Posterior vena cava (tissue), 2 donors: ENCODE results near the gene ERGIC2. TPM values are rescaled to one million over a fixed set of nuclear protein-coding genes. Genes with fewer than 3 reads are reported as not detected.
"Not testable (repeated sequence)": the region's sequence is repeated elsewhere in the genome, so short reads cannot be mapped to it uniquely, and the experiment has no call there.

ENCODE experiments used
- DNase-seq: peaks from one replicate; pipeline ENCODE4 v3.0.0-alpha.2; 2020; ENCODE audit warnings: low spot score
- intact Hi-C, 2 donors: fragments of 100-400 bp; cut with DNase I; formaldehyde crosslinking; loops; one replicate each; pipeline versions ENCODE4 v1.14.1 to v1.14.2; 2022 to 2023
- total RNA-seq, 2 donors: library from RNA; stranded (reverse); fragmentation: NEBNext Ultra II Directional; extraction: Animal tissue kit (Norgen Biotek cat#: 25700); gene quantifications; one replicate each; pipeline ENCODE4 v1.2.1, GENCODE V29; 2021
- donor health status: DM: yes; HTN: yes; CAD: no.
- donor health status: DM: yes; HTN: yes; CAD: no.

Gene ERGIC2
- total RNA-seq, 2 donors from 2014 or later = 79.5 to 93.4 TPM

- intact Hi-C loops = not testable (repeated sequence)
- DNase-seq = peak; percentile 74
Measured at GRCh38 chr12:29386084-29386680, 5.2 kb upstream of the ERGIC2 start.

DNA sequence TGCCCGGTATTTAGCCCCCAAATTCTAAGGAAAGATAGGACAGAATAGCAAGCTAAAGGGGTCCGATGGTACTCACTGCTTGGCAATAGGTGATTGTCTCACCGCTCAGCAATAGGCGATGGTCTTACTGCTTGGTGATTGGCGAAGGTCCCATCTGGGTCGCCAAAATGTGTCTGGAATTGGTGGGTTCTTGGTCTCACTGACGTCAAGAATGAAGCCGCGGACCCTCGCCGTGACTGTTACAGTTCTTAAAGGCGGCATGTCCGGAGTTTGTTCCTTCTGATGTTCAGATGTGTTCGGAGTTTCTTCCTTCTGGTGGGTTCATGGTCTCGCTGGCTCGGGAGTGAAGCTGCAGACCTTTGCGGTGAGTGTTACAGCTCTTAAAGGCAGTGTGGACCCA, 4.2 kb upstream of the ERGIC2 start:
- intact Hi-C loops = not testable (repeated sequence)
- DNase-seq = peak; percentile 45

- intact Hi-C loops = no loop called here
Measured at GRCh38 chr12:29382251-29382650, 1.3 kb upstream of the ERGIC2 start.

DNA sequence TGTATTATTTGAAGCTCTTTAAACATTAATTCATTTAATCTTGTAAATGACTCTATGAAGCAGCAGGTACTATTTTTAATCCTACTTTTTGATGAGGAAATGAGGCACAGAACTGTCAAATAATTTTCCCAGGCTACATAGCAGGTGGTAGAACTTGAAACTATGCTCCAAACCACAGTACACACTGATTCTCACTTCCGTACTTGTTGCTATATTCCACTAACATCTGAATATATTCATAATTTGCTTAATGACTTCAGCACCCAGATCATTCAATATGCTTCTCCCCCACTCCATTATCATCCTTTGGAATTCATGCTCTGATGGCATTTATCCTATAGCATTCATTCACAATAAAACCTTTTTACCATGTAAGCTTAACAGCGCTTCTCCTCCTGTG, 4.9 kb downstream of the ERGIC2 start:
- intact Hi-C loops = no loop called here
- DNase-seq = no peak

More at GRCh38 chr12:29382251-29382650, 1.3 kb upstream of the ERGIC2 start:
- DNase-seq = no peak

- intact Hi-C loops = no loop called here
- no peak for DNase-seq
Measured at GRCh38 chr12:29374913-29375312, 6.1 kb downstream of the ERGIC2 start.

DNA sequence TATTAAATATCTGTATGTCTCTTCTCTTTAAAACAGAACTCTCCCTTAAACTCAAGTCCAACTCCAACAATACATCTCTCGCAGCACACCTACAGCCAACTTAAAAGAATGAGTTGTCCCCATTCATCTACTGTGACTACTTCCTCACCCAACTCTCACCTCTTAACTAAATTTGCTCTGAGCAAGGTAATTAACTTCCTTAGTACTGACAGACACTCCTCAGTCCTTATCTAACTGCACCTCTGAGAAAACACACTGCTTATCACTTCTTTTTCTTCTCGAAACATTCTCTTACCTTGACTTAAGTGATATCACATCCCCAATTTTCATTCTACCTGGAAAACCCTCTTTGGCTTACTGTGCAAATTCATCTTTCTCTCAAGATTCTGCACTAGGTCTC, 7.0 kb downstream of the ERGIC2 start:
- DNase-seq = no peak
- intact Hi-C loops = no loop called here

DNA sequence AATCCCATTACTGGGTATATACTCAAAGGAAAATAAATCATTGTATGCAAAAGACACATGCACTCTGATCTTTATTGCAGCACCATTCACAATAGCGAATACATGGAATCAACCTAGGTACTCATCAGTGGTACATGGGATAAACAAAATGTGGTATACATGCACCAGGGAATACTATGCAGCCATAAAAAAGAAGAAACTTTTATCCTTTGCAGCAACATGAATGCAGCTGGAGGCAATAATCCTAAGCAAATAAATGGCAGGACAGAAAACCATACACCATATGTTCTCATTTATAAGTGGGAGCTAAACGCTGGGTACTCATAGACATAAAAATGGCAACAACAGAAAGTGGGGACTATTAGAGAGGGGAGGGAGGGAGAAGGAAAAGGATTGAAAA, 15.9 kb downstream of the ERGIC2 start:
- intact Hi-C loops = no loop called here
- DNase-seq = no peak

DNA sequence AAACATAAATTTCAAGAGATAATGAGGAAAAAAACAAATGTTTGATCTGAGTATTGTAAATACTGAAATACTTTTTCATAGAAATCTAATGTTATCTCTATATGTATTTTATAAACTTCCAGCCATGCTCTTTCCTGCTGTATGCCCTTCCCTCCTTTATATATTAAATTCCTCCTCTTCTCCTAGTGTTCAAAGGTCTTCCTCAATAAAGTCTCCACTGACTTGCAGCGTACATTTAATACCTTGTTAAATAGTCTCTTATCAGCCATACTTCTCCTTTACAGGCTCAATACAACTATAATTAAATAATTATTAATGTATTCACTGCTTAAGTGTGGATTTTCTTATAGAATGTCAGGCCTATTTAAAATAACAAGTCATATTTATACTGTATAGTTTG, 26.0 kb downstream of the ERGIC2 start:
- intact Hi-C loops = no loop called here

GRCh38 chr12:29350080-29350479, 30.9 kb downstream of the ERGIC2 start:
- no peak for DNase-seq
- intact Hi-C loops = no loop called here

More for the DNA sequence above, 26.0 kb downstream of the ERGIC2 start:
- no peak for DNase-seq

GRCh38 chr12:29346769-29347421, 34.1 kb downstream of the ERGIC2 start:
- intact Hi-C loops = no loop called here
- DNase-seq = no peak

- intact Hi-C loops = no loop called here
- DNase-seq = no peak
Measured at GRCh38 chr12:29343022-29343799, 37.8 kb downstream of the ERGIC2 start.

DNA sequence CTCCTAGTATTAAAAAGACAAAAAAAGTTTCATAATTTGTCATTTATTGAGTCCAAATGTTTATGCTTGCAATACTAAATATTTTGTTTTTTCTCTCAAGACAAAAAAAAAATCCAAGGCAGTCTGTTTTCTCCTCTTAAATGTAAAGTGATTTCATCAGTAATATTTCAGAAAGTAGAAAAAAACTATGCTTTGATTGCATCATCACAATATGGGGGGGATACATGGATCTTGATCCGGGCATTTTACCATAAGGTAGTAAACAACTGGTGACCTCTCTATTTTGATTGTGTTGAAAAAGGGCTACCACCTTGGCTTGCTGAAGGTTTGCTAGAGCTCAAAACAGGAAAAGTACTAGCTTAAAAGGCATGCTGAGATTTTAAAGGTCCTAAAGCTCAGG, 43.6 kb downstream of the ERGIC2 start:
- no peak for DNase-seq
- intact Hi-C loops = no loop called here

DNA sequence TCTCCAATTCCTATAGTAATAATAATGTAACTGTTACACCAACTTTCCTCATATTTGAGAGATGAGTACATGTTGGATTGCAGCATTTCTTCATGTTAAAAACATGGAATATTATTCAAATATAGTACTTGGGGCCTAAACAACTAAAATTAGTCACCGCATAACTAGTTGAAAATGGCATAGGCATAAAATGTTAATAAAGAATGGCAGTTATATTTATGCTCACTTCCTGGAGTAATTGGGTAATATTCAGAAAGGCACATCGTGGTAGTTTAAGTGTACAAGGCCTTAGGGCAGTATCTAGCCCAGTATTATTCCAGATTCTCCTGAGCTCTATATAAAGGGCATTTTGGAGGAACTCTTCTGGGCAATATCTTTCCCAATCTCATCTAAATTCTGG, 46.0 kb downstream of the ERGIC2 start:
- DNase-seq = no peak
- intact Hi-C loops = no loop called here

DNA sequence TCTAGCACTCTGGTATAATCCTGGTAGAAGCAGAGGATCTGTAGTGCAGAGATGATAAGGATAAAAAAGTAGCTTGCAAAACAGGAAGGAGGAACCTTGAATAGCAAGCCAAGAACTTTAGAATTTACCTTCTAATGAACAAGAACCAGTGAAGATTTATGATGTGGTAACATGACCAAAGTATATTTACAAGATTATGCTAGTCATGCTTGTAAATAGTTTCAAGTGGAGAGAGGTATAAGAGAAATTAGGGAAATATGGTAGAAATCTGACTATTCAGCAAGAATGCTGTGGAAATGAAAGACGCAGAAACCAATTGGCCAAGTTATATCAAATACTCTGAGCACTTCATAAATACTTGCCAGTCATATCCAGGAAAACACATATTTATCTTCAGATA, 47.8 kb downstream of the ERGIC2 start:
- no peak for DNase-seq
- intact Hi-C loops = no loop called here

GRCh38 chr12:29329411-29329810, 51.6 kb downstream of the ERGIC2 start:
- DNase-seq = no peak
- intact Hi-C loops = no loop called here

DNA sequence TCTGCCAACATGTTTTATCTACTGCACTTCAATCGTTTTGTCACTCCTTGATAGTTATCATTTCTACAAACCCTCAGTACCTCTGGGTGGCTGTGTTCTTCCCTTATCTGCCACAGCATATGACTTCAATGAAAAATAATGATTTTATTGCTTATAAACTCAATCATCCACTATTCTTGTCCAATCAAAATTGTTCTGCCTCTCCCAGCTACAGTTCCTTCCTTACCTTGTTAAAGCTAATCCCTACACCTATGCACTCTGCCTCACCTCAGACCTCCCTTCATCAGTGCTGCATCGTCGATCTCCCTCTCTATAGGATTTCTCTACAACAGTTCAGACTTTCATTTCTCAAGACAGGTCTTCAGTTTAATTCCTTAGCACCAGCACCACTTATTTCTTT, 58.8 kb downstream of the ERGIC2 start:
- intact Hi-C loops = no loop called here
- DNase-seq = no peak

- intact Hi-C loops = no loop called here
- DNase-seq = no peak
Measured at GRCh38 chr12:29320295-29321085, 60.5 kb downstream of the ERGIC2 start.

DNA sequence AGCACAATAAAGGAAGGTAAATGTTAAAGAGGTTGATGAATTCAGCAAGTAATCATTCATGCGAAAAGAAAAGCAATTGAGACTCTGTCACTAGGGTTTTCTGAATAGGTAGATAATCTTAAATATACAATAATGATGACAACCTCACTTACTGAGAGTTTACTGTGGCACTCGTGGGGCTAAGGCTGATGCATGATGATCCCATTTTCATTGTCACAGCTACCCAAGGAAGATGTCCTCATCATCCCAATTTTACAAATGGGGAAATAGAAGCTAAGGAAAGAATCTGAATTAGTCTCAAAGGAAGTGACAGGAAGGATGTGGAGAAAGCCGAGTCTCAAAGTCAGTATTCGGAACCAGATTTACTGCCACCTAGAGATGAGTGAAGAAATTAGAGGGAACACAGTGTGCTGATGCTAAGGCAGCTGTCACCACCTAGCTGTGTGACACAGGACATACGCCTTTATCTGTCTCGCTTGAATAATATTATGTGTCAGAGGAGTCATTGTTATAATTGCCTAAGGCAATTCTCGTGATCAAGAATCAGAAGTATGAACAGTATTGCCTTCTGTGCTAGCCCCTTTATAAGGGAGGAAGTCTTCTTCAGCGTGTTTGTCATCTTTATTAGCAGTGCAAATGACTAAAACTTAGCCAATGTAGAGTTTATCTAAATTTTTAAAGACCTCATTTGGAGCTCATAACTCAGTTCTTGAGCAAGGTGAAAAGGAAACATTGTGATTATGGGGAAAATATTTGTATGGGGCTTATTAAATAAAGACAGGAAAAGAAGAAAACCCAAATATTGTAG, 63.2 kb downstream of the ERGIC2 start:
- intact Hi-C loops = no loop called here
- no peak for DNase-seq

- no peak for DNase-seq
- intact Hi-C loops = no loop called here
Measured at GRCh38 chr12:29316752-29317151, 64.2 kb downstream of the ERGIC2 start.
